GM10266 (cell line): Measurements from ENCODE around the gene PRR5L.

ENCODE experiments used
- DNase-seq: peaks from one replicate; pipeline ENCODE4 v3.0.0; 2012; ENCODE audit errors: extremely low spot score
- TF ChIP-seq, protein P1 (sequence below): IDR thresholded peaks from 2 replicates; pipeline ENCODE4 v1.5.1; 2012; ENCODE audit warnings: mild to moderate bottlenecking, low read depth; ENCODE audit not compliant: control insufficient read depth, insufficient read depth; ENCODE audit errors: missing control alignments

Gene PRR5L

DNA sequence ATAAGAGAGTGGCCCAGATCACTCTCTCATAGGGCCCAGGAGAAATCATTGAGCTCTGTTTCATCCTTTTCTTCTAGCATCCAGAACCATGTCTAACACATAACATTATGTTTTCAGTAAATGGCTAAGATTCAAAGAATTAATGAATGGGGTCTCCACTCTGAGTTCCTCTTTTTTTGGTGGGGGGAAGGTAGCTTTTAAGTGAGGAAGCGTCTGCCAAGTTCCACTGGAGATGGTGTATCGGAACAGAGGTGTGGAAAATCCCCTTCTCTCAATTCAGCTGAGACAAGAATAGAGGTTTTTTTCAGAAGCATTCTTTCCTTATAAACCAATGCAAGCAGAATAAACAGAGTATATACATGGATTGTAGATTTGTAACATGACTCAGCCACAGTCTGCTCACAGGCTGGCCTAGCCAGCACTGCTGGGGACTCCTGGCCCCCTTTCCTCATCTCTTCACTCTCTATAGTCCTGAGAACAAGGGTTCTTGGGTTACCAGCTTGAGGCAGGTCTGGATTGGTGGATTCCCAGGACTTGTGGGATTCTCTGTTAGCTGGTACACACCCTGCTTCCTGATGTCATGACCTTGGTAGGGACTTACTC lies 116.8 kb downstream of the PRR5L start:
- TF ChIP-seq, protein P1, sequence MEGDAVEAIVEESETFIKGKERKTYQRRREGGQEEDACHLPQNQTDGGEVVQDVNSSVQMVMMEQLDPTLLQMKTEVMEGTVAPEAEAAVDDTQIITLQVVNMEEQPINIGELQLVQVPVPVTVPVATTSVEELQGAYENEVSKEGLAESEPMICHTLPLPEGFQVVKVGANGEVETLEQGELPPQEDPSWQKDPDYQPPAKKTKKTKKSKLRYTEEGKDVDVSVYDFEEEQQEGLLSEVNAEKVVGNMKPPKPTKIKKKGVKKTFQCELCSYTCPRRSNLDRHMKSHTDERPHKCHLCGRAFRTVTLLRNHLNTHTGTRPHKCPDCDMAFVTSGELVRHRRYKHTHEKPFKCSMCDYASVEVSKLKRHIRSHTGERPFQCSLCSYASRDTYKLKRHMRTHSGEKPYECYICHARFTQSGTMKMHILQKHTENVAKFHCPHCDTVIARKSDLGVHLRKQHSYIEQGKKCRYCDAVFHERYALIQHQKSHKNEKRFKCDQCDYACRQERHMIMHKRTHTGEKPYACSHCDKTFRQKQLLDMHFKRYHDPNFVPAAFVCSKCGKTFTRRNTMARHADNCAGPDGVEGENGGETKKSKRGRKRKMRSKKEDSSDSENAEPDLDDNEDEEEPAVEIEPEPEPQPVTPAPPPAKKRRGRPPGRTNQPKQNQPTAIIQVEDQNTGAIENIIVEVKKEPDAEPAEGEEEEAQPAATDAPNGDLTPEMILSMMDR = no peak
- DNase-seq = no peak

DNA sequence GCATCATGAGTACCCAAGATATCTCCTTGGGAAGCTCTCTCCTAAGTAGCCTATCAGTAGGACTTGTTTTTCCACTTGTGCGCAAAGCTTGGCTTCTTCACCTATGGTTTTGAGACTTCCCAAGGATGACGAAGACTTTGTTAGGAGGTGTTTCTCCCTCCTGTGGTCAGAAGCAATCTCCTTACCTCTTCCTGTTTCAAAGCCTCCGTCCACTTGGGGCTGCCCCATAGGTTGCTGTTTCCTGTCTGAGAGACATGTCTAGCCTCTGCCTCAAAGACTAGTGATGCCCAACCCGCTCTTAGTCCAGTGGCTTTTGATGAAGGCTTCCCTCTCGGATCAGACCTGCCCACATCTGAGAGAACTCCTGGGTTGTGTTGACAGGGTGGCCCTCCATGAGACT lies 121.1 kb downstream of the PRR5L start:
- TF ChIP-seq, protein P1 = no peak

DNA sequence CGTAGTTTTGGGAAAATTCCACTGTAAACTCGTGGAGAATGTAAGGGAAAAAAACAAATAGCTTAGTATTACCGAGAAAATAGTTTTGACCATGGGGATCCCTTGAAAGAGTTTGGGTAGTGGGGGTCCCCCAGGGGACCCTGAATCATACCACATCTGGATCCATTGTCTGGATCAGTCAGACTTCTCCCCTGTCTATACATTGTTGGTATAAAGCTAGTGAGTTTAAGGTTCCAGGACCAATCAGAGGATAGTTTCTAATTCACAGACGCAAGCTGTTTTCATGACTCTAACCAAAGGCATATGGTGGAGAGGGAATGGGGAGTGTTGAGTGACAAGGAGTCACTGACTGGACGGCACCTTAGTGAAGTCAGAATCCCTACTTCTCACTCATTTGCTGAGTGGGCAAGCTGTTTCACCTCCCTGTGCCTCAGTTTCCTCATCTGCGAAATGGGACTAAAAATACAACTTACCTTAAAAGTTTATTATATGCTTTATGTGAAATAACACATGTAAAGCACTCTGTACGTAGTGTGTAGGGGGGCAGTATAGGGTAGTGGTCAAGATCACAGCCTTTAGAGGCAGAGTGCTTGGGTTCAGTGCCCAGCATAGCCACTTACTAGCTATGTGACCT lies 123.8 kb downstream of the PRR5L start:
- TF ChIP-seq, protein P1 = no peak
- DNase-seq = no peak

More for the DNA sequence above, 121.1 kb downstream of the PRR5L start:
- DNase-seq = no peak

DNA sequence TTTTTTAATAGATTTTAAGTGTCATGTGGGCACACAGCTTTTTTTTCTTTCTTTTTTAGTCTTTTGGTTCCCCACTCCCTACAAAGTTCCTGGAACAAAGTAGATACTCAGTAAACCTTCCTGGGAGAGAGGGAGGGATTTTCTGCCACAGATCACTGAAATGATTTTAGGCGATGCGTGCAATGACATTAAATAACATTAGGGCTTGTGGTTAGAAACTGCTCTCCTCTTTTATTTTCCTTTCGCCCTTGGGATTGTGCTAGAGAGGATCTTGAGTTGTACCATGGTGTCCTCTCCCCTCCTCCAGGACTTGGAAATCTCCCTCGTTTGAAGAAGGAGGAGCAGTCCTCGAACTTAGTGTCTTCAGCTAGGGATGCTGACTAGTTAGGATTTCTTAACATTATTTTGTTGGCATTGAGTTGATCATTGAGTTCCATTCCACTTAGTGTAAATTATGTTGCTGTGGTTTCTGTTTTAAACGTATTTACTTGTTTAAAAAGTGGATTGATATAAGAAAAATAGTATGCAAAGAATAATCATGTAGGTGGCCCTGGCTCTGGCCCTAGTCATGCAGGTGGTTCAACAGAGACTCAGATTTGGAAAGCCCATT lies 125.6 kb downstream of the PRR5L start:
- TF ChIP-seq, protein P1 = no peak

DNA sequence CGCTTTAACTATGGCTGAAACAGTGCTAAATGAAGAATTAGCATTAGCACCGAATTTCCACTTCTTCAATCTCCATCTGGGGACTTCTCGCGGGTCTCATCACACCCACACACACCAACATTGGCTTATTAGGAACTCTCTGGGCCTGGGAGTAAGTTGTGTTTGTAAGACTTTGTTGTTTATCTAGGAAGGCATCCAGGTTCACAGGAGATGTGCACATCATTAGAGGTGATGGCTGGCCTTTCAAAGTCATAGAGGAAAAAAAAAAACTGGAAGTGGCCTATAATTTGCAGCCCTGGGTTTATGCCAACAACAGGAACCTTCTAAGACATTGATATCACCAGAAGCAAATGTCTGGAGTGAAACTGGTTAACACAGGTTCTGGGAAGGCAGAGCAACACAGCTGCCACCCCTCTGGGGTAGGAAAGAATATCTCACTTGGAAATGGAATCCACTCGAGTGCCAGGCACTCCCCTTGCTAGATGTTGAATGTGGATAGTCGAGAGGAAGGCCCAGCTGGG lies 129.5 kb downstream of the PRR5L start:
- TF ChIP-seq, protein P1 = no peak
- no peak for DNase-seq

More for the DNA sequence above, 125.6 kb downstream of the PRR5L start:
- DNase-seq = no peak

DNA sequence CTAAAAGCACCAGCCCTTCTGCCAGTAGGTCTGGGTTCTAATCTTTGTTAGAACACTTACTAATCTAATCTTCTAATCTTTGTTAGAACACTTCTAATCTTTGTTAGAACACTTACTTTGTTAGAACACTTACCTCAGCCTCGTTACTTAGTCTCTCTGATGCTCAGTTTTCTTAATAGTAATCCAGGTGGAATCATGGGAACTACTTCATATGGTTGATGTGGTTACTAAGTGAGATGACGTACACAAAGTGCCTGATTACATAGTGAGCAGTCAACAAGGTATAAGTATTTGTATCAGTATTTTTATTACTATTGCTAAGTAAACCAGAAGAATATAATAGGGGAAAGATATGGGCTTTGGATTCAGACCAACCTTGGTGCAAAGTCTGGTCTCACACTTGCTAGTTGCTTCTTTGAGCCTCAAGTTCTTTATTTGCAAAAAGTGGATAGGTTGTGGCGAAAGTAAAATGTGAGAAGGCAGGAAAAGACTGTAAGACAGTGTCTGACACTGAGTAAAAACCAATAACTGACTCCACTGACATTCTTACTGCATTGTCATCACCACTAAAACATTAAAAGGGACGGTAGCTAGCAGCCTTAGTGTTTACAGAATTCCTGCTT lies 130.2 kb downstream of the PRR5L start:
- DNase-seq = no peak
- TF ChIP-seq, protein P1 = no peak

DNA sequence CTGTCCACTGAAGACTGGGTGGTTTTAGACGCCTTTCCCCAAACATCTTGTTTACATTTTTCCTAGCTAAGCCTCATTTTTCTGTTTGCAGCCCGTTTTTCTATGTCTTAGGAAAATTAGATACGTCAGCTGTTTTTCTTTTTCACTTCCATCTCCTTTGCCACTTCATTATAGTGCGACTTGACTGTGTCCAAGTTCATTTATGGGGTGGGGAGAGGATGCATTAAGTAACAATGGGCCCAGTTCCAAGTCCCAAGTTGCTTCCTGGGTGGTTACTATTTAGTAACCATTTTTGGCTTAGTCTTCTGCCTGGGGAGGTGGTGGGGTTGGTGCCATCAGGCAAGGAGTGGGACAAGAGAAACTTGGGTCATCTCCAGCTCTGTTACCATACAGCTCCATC lies 131.0 kb downstream of the PRR5L start:
- TF ChIP-seq, protein P1 = no peak
- DNase-seq = no peak
